A549 (cell line): Measurements from ENCODE around the gene SPTLC3. TPM values are rescaled to one million over a fixed set of nuclear protein-coding genes. Genes with fewer than 3 reads are reported as not detected.

ENCODE experiments used
- ATAC-seq, 2 experiments: fragments of 200-7000 bp in 1 of 2; fragments of >200 bp in 1 of 2; cut with Nextera tagmentation in 1 of 2; cut with Tn5 transposase in 1 of 2; 3 replicates each; pipeline versions ENCODE4 v1.8.0 to v1.9.1; 2018 to 2020; ENCODE audit warnings: mild to moderate bottlenecking in 1 of 2, moderate library complexity in 1 of 2
- CTCF ChIA-PET: fragments of 300-600 bp; sonication (Branson Sonifier 250); formaldehyde crosslinking; extraction: SDS; loops from one replicate; lab custom pipeline; 2021; ENCODE audit warnings: antibody characterized with exemption, inconsistent platforms; lab: Yijun Ruan, JAX
- POLR2A ChIA-PET: fragments of 350-600 bp; formaldehyde crosslinking; extraction: SDS; loops from one replicate; lab custom pipeline; 2021; ENCODE audit warnings: antibody characterized with exemption, inconsistent platforms; lab: Yijun Ruan, JAX
- DNase-seq, 2 experiments: peaks; one replicate each; pipeline versions ENCODE4 v3.0.0 to v3.0.0-alpha.2; 2011 to 2016; ENCODE audit warnings: low read depth in 1 of 2, low spot score in 1 of 2
- FAIRE-seq: peaks from 2 replicates; lab custom pipeline; 2011; peaks lifted over from hg19 to GRCh38; lab: Jason Lieb, UNC
- H3K27ac ChIP-seq, 2 experiments: fragments of >200 bp; sonication (Bioruptor Twin); formaldehyde crosslinking; 3 replicates each; pipeline ENCODE4 v1.5.1; 2016 to 2017
- H3K4me1 ChIP-seq: fragments of >200 bp; sonication (Bioruptor Twin); formaldehyde crosslinking; 3 replicates; pipeline ENCODE4 v1.6.1; 2016
- H3K4me2 ChIP-seq: fragments of >200 bp; sonication (Bioruptor Twin); formaldehyde crosslinking; 3 replicates; pipeline ENCODE4 v1.6.1; 2016
- H3K4me3 ChIP-seq: fragments of >200 bp; sonication (Bioruptor Twin); formaldehyde crosslinking; 3 replicates; pipeline ENCODE4 v1.5.1; 2016
- H3K9me3 ChIP-seq: fragments of >200 bp; sonication (Bioruptor Twin); formaldehyde crosslinking; 3 replicates; pipeline ENCODE4 v1.6.1; 2016
- ATOH8 ChIP-seq: fragments of 250-450 bp; sonication (Bioruptor Pico); IDR thresholded peaks from 2 replicates; pipeline ENCODE4 v1.5.0; 2020; ENCODE audit warnings: low read depth, mild to moderate bottlenecking, moderate library complexity
- BHLHE40 ChIP-seq: IDR thresholded peaks from 2 replicates; pipeline ENCODE4 v1.6.1; 2012; ENCODE audit warnings: low read depth, low read length, inconsistent platforms
- CBX2 ChIP-seq: fragments of 200-600 bp; sonication (generic); IDR thresholded peaks from 2 replicates; pipeline ENCODE4 v1.6.1; 2016; ENCODE audit warnings: low read depth, mild to moderate bottlenecking, borderline replicate concordance
- CEBPB ChIP-seq, 2 experiments: fragments of >200 bp in 1 of 2; sonication (Bioruptor Twin) in 1 of 2; formaldehyde crosslinking in 1 of 2; IDR thresholded peaks; 2 replicates each; pipeline ENCODE4 v1.6.1; 2012 to 2016
- CHD4 ChIP-seq: fragments of 200-600 bp; sonication (generic); IDR thresholded peaks from 2 replicates; pipeline ENCODE4 v1.6.1; 2016; ENCODE audit warnings: antibody characterized with exemption, mild to moderate bottlenecking, borderline replicate concordance
- EHMT2 ChIP-seq: fragments of 200-600 bp; sonication (generic); IDR thresholded peaks from 2 replicates; pipeline ENCODE4 v1.6.1; 2016; ENCODE audit warnings: antibody characterized with exemption, low read depth, mild to moderate bottlenecking, moderate library complexity
- ELK1 ChIP-seq: fragments of 150-350 bp; IDR thresholded peaks from 2 replicates; pipeline ENCODE4 v1.6.1; 2014; ENCODE audit warnings: low read depth, mild to moderate bottlenecking, low read length
- EP300 ChIP-seq, 2 experiments: fragments of >200 bp; sonication (Bioruptor Twin); formaldehyde crosslinking; IDR thresholded peaks; 2 replicates in 1 of 2; 3 replicates in 1 of 2; pipeline ENCODE4 v1.6.1; 2016 to 2017
- FOSL2 ChIP-seq, 2 experiments: fragments of 450-650 bp in 1 of 2; fragments of >200 bp in 1 of 2; sonication (Bioruptor Twin) in 1 of 2; formaldehyde crosslinking; IDR thresholded peaks; 2 replicates each; pipeline versions ENCODE4 v1.5.0 to v1.6.1; 2016 to 2020; ENCODE audit warnings: mild to moderate bottlenecking in 1 of 2, moderate library complexity in 1 of 2
- FOXS1 ChIP-seq: fragments of 250-450 bp; sonication (Bioruptor Pico); IDR thresholded peaks from 2 replicates; pipeline ENCODE4 v1.5.0; 2020; ENCODE audit warnings: mild to moderate bottlenecking, moderate library complexity
- HES2 ChIP-seq: fragments of >200 bp; sonication (Bioruptor Twin); formaldehyde crosslinking; IDR thresholded peaks from 2 replicates; pipeline ENCODE4 v1.6.1; 2016
- HEYL ChIP-seq: fragments of 250-450 bp; sonication (Bioruptor Pico); IDR thresholded peaks from 2 replicates; pipeline ENCODE4 v1.8.0; 2021; ENCODE audit warnings: mild to moderate bottlenecking, moderate library complexity
- HOXA7 ChIP-seq: fragments of 250-450 bp; sonication (Bioruptor Pico); IDR thresholded peaks from 2 replicates; pipeline ENCODE4 v1.5.0; 2020; ENCODE audit warnings: mild to moderate bottlenecking, moderate library complexity
- KDM1A ChIP-seq: fragments of 200-600 bp; sonication (generic); IDR thresholded peaks from 2 replicates; pipeline ENCODE4 v1.6.1; 2016; ENCODE audit warnings: low read depth, mild to moderate bottlenecking
- KDM5A ChIP-seq: fragments of 200-600 bp; sonication (generic); IDR thresholded peaks from 2 replicates; pipeline ENCODE4 v1.6.1; 2016; ENCODE audit warnings: antibody characterized with exemption, mild to moderate bottlenecking
- MAX ChIP-seq: IDR thresholded peaks from 2 replicates; pipeline ENCODE4 v1.6.1; 2012
- NFE2L2 ChIP-seq: fragments of 150-350 bp; conservative IDR thresholded peaks from 2 replicates; pipeline ENCODE4 v1.6.1; 2014; ENCODE audit warnings: low read length
- NR3C1 ChIP-seq: fragments of >200 bp; sonication (Bioruptor Twin); formaldehyde crosslinking; IDR thresholded peaks from 3 replicates; pipeline ENCODE4 v1.6.1; 2017
- PHF8 ChIP-seq: fragments of 200-600 bp; sonication (generic); IDR thresholded peaks from 2 replicates; pipeline ENCODE4 v1.6.1; 2016; ENCODE audit warnings: low read depth, mild to moderate bottlenecking, antibody characterized with exemption, moderate library complexity, borderline replicate concordance
- RARB ChIP-seq: fragments of 250-450 bp; sonication (Bioruptor Pico); IDR thresholded peaks from 2 replicates; pipeline ENCODE4 v1.8.0; 2021; ENCODE audit warnings: mild to moderate bottlenecking, moderate library complexity
- RNF2 ChIP-seq: fragments of 200-600 bp; sonication (generic); IDR thresholded peaks from 2 replicates; pipeline ENCODE4 v1.6.1; 2016; ENCODE audit warnings: low read depth, mild to moderate bottlenecking, antibody characterized with exemption, moderate library complexity, borderline replicate concordance
- ZC3H11A ChIP-seq: fragments of 450-650 bp; IDR thresholded peaks from 2 replicates; pipeline ENCODE4 v1.6.1; 2014; ENCODE audit warnings: antibody characterized with exemption, mild to moderate bottlenecking
- ZFP36 ChIP-seq: fragments of 450-650 bp; IDR thresholded peaks from 2 replicates; pipeline ENCODE4 v1.6.1; 2014; ENCODE audit warnings: borderline replicate concordance; ENCODE audit not compliant: partially characterized antibody
- ZNF302 ChIP-seq: fragments of 250-450 bp; sonication (Bioruptor Pico); IDR thresholded peaks from 2 replicates; pipeline ENCODE4 v1.9.0; 2021; ENCODE audit warnings: inconsistent platforms, mild to moderate bottlenecking, moderate library complexity
- WGBS: methylation state at CpG from one replicate; pipeline ENCODE4 v1.1.6; 2017; ENCODE audit errors: missing lambda C conversion rate; 5-methylcytosine and 5-hydroxymethylcytosine counted together
- polyA plus RNA-seq, 4 experiments: library from polyadenylated mRNA; depleted of rRNA in 3 of 4; stranded (reverse); fragments of >200 nt; fragmentation: RNase III in 1 of 4; extraction: RNeasy Plus Mini Kit Qiagen cat#74134 plus additional on column Dnase treatment in 1 of 4; gene quantifications; 2 replicates in 3 of 4; 3 replicates in 1 of 4; pipeline ENCODE4 v1.2.3, GENCODE V29; 2011 to 2017

The SPTLC3 gene
- polyA plus RNA-seq, 2 of the 4 experiments (the other 2 are of a cell fraction): 0.10 to 0.57 TPM

DNA sequence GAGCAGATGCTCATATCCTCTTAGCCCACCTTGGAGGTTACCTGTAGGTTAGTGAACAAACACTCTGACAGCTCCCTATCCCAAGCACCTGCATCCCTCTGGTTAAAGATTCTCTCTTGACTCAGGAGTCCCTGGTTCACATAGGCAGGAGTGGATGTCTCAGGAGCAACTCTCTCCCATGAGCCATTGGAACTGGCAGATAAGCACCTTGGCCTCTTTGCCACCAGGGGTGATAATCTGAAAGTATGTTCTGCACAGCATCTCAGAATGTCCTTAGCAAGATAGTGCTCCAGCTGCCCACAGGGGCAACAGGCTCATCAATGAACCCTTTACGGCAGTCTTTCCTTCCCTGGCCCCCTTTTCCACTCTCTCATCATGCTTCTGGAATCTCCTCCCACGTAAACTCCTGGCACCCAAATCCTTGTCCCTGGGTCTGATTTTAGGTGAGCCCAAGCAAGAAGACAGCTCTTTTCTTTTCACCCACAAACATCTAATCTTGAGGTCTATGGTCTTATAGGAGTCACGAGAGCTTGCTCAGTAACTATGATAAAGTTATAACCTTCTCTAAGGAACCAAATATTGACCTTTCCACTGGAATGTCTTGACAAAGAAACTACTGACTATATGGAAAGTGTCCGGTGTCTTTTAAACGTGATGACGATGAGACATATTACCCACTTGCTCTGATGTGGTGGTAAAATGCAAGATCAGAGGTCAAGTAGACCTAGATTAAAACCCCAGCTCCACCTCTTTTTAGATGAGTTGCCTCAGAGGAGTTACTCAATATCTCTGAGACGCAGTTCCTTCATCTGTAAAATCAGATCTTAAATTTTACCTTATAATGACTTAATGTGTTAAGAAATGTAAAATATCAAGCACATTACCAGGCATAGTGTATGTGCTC lies 172.5 kb downstream of the SPTLC3 start:
- ATAC-seq (peak in 1 of 2 experiments; percentile 66; a peak in 2 of 6 replicates), FAIRE-seq (peak; percentile 67), DNase-seq (no peak)
- H3K4me2 ChIP-seq: no peak overlapping the region
- POLR2A ChIA-PET: no interaction called here
- no peak overlapping the region for H3K4me3 ChIP-seq
- 0 out of 3 replicates have a peak, but pooled peaks cover 4% of the 10 kb centered on the region for H3K9me3 ChIP-seq
- H3K27ac ChIP-seq: no peak overlapping the region
- H3K4me1 ChIP-seq: no peaks in the 10 kb centered on the region
- WGBS: 15% methylated on average over 7 of the region's 7 CpGs
- no peak for TF ChIP-seq ZFP36
- no peak for TF ChIP-seq HOXA7
- TF ChIP-seq KDM1A: no peak
- no peak for TF ChIP-seq EHMT2
- TF ChIP-seq KDM5A: no peak
- no peak for TF ChIP-seq ELK1
- TF ChIP-seq RARB (CRISPR knock-in tag): no peak
- TF ChIP-seq NR3C1: no peak
- TF ChIP-seq CEBPB (IDR thresholded peaks at IDR 0.05): no peak
- TF ChIP-seq FOXS1: no peak
- no peak for TF ChIP-seq CHD4
- no peak for TF ChIP-seq FOSL2 (IDR thresholded peaks at IDR 0.05)
- TF ChIP-seq FOSL2 (CRISPR knock-in tag; IDR thresholded peaks at IDR 0.05): no peak
- no peak for TF ChIP-seq BHLHE40
- no peak for TF ChIP-seq PHF8
- CTCF ChIA-PET: interaction anchor here (1.0 to 2.1 kb wide), 3 partner anchors 12 to 365 kb away, joined by 3 to 8 read pairs (median 4); no protein-coding TSS in a partner anchor

- H3K9me3 ChIP-seq: peaks cover 7% of the 10 kb centered on the region; the same call in 1 of the 3 replicates
- CTCF ChIA-PET: no interaction called here
- DNase-seq: no peak
- FAIRE-seq: peak; percentile 43
- POLR2A ChIA-PET: no interaction called here
- ATAC-seq: no peak
- WGBS: 0% methylated on average over 1 of the region's 1 CpG
- no peak for TF ChIP-seq HEYL (CRISPR knock-in tag)
- TF ChIP-seq KDM1A: no peak
- TF ChIP-seq ZC3H11A: no peak
- no peak for TF ChIP-seq FOSL2 (IDR thresholded peaks at IDR 0.05)
- TF ChIP-seq FOSL2 (CRISPR knock-in tag; IDR thresholded peaks at IDR 0.05): no peak
- TF ChIP-seq MAX: no peak
- TF ChIP-seq CEBPB (IDR thresholded peaks at IDR 0.05): no peak
- TF ChIP-seq RNF2: no peak
- TF ChIP-seq EHMT2: no peak
- no peak for TF ChIP-seq CBX2
- TF ChIP-seq HES2: no peak
- no peak for TF ChIP-seq NFE2L2
- TF ChIP-seq ATOH8 (CRISPR knock-in tag): no peak
- no peak for TF ChIP-seq EP300 (IDR thresholded peaks at IDR 0.05)
- no peak for TF ChIP-seq ZNF302 (CRISPR knock-in tag)
- no peak for TF ChIP-seq FOXS1
- TF ChIP-seq PHF8: no peak
- no peak overlapping the region for H3K4me3 ChIP-seq
- no peak overlapping the region for H3K4me2 ChIP-seq
- no peak overlapping the region for H3K27ac ChIP-seq
- no peaks in the 10 kb centered on the region for H3K4me1 ChIP-seq
Measured at GRCh38 chr20:13183005-13183404, 174.2 kb downstream of the SPTLC3 start.
